GM11168 (cell line): ENCODE data around the gene SMG5.
"Not testable (repeated sequence)": the region's sequence is repeated elsewhere in the genome, so short reads cannot be mapped to it uniquely, and the experiment has no call there.

ENCODE experiments used
- in situ Hi-C: fragments of 300-500 bp; cut with MboI; formaldehyde crosslinking; loops from one replicate; pipeline ENCODE4 v1.12.0; 2022; ENCODE audit warnings: low sequenced_read_pairs; ENCODE audit not compliant: unreplicated experiment

Gene SMG5

DNA sequence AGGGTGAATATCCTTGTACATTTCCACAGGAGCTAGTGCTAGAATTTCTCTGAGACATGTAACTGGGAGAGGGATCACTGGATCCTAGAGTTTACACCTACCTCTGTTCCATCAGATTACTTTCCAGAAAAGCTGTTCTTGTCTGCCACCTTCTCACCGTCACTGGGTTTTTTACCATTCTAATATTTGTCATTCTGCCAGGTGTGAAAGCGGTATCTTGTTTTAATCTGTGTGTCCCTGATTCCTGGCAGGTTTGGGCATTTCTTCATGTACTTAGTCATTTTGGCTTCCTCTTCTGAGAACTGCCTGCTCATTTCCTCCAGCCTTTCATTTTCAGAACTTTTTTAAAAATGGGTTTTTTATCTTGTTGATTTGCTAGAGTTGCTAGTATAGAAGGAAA, 64.8 kb downstream of the SMG5 start:
- in situ Hi-C loops, result no loop called here

DNA sequence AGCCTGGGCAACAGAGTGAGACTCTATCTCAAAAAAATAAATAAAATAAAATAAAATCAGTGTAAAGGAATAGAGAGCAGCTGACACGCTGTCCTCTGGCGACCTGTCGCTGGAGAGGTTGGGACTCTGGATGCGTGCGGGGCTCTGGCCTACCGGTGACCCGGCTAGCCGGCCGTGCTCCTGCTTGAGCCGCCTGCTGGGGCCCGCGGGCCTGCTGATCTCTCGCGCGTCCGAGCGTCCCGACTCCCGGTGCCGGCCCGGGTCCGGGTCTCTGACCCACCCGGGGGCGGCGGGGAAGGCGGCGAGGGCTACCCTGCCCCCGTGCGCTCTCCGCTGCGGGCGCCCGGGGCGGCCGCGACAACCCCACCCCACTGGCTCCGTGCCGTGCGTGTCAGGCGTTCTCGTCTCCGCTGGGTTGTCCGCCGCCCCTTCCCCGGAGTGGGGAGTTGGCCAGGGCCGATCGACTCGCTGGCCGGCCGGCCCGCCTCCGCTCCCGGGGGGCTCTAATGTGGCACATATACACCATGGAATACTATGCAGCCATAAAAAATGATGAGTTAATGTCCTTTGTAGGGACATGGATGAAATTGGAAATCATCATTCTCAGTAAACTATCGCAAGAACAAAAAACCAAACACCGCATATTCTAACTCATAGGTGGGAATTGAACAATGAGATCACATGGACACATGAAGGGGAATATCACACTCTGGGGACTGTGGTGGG, 66.1 kb downstream of the SMG5 start:
- in situ Hi-C loops, result not testable (repeated sequence)

DNA sequence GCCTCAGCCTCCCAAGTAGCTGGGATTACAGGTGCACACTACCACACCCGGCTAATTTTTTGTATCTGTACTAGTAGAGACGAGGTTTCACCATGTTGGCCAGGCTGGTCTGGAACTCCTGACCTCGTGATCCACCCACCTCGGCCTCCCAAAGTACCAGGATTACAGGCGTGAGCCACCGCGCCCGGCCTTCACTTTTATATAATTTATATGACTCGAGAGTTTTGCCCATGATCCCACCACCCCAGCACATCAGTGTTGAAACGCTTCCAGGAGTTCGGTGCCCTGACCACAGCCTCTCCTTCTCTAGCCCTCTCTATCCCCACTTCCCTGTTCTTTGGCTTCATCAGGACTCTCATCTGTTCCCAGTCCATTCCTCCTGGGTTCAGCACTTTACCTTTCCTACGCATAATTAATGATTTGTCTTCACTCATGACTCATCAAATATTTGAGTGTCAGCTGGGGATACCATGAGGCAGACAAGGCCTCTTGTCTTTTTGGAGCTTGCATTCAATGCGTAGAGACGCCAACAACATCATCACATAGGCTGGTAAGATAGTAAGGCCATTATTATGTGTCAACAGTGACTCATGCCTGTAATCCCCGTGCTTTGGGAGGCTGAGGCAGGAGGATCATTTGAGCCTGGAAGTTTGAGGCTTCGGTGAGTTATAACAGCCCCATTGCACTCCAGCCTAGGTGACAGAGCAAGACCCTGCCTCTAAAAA, 68.4 kb downstream of the SMG5 start:
- in situ Hi-C loops, result no loop called here

DNA sequence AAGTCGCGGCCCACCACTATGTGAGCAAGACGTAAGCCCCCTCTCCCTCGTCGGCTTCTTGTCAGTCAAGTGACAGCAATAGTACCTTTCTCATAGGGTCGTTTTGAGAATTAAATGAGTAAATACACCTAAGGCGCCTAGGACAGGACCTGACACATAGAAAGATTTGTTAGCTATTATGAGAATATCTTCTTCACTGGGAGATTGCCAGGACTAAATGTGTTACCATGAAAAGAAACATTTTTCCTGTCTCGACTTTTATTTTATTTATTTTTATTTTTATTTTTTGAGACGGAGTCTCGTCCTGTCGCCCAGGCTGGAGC, 69.0 kb downstream of the SMG5 start:
- in situ Hi-C loops, result no loop called here

DNA sequence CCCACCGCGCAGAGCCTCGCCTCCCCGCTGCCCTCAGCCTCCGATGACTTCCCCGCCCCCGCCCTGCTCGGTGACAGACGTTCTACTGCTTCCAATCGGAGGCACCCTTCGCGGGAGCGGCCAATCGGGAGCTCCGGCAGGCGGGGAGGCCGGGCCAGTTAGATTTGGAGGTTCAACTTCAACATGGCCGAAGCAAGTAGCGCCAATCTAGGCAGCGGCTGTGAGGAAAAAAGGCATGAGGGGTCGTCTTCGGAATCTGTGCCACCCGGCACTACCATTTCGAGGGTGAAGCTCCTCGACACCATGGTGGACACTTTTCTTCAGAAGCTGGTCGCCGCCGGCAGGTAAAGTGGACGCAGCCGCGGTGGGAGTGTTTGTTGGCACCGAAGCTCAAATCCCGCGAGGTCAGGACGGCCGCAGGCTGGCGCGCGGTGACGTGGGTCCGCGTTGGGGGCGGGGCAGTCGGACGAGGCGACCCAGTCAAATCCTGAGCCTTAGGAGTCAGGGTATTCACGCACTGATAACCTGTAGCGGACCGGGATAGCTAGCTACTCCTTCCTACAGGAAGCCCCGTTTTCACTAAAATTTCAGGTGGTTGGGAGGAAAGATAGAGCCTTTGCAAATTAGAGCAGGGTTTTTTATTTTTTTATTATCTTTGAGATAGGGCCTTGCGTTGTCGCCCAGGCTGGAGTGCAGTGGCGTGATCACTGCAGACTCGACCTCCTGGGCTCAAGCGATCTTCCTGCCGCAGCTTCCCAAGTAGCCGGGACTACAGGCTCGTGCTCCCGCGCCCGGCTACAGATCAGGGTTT, 69.6 kb downstream of the SMG5 start, which contains the start of gene PMF1:
PMF1 (plus strand) TSS at position 175 of the 811 bp plus-strand sequence; CDS start at position 184, 9 bp downstream.
- in situ Hi-C loops, result no loop called here

DNA sequence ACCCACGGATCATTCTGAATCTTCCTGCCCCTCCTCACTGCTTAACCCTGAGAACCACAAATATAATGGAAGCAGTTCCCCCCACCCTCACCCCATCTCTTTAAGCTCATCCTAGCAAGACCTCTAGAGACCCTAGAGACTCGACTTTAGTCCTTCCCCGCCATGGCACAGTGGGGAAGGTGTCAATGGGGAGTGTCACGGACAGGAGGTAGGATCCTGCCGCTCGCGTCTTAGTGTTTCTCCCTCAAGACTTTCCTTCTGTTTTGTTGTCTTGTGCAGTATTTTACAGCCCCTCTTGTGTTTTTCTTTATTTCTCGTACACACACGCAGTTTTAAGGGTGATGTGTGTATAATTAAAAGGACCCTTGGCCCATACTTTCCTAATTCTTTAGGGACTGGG, 70.5 kb downstream of the SMG5 start:
- in situ Hi-C loops, result no loop called here

DNA sequence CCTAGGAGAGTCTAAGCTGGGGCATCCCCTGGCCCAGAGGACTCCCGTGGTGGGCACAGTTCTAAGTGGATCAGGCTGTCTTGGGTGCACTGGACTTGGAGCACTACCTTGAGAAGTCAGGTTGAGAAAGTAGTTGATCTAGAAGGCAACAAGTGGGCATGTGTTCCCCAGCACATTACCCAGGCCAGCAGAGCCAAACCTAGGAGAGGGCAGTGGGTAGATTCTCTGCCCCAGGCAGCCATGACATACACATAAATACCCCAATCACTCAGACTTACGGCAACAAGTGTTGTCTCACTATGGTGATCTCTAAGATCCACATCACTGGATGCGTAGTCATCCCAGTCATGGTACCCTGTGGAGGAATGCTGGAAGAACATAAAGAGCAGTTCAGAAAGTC, 71.4 kb downstream of the SMG5 start:
- in situ Hi-C loops, result no loop called here

DNA sequence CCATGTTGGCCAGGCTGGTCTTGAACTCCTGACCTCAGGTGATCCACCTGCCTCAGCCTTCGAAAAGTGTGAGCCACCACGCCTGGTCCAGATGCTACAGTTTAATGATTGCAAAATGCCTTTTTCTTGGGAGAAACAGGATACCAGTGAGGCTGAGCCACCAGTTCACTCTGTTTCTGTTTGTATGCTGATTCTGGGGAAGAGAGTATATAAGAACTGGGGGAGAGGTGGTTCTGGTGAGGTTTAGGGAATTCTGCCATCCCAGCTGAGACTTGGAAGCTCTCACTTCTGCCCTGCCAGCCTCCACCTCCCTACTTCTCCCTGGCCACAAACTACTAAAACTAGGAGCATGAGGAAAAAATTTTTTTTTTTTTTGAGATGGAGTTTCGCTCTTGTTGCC, 77.9 kb downstream of the SMG5 start:
- in situ Hi-C loops, result no loop called here

DNA sequence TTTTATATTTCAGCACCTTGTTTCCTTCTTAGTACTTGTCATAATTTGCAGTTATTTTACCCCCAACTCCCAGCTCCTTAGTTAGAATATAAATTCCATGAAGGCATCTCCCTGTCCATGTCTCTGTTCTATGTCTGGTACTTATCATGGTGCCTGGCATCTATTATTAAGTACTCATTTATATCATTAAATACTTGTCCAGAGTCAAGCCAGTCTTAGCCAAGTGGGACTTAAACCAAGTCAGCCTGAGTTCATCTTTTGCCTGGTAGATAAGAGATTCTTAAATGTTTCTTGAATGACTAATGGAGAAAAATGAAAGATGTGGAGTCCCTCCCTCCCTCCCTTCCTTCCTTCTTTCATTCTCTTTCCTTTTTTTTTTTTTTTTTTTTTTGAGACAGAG, 79.3 kb downstream of the SMG5 start:
- in situ Hi-C loops, result no loop called here

DNA sequence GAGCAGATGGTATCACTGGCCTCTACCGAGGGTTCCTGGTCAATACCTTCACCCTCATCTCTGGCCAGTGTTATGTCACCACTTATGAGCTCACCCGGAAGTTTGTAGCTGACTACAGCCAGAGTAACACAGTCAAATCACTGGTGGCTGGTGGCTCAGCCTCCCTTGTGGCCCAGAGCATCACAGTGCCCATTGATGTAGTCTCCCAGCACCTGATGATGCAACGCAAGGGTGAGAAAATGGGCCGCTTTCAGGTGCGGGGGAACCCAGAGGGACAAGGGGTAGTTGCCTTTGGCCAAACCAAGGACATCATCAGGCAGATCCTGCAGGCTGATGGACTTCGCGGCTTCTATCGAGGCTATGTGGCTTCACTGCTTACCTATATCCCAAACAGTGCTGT, 82.6 kb downstream of the SMG5 start:
- in situ Hi-C loops, result no loop called here
